ENCODE results near the gene KCTD15.

DNA sequence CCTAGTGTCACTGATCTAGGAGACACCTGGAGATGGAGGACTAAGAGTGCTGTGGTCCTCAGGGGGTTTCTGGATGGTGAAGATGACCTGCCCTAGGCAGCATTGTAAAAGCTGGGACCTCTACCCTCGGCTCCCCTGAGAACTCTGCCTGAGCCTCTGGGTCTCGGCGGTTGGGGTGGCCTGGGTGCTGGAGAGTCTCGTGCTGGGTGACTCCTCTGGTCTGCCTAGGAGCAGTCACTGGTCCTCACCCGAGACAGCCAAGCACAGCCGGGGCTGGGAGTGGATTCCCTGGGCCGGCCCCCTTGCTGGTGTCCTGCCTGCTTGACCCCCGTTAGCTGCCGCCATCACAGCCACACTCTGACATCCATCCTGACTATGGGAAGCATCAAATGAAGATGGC is 6.7 kb downstream of the KCTD15 start:
- TF ChIP-seq, protein P1, sequence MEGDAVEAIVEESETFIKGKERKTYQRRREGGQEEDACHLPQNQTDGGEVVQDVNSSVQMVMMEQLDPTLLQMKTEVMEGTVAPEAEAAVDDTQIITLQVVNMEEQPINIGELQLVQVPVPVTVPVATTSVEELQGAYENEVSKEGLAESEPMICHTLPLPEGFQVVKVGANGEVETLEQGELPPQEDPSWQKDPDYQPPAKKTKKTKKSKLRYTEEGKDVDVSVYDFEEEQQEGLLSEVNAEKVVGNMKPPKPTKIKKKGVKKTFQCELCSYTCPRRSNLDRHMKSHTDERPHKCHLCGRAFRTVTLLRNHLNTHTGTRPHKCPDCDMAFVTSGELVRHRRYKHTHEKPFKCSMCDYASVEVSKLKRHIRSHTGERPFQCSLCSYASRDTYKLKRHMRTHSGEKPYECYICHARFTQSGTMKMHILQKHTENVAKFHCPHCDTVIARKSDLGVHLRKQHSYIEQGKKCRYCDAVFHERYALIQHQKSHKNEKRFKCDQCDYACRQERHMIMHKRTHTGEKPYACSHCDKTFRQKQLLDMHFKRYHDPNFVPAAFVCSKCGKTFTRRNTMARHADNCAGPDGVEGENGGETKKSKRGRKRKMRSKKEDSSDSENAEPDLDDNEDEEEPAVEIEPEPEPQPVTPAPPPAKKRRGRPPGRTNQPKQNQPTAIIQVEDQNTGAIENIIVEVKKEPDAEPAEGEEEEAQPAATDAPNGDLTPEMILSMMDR (IDR thresholded peaks at IDR 0.05) = no peak
- TF ChIP-seq POLR2A (IDR thresholded peaks at IDR 0.05) (no peak), POLR2AphosphoS5 (IDR thresholded peaks at IDR 0.05) (no peak)

All from upper lobe of left lung (tissue), 4 donors.